HepG2 (cell line): ENCODE measurements around the gene ATP1A2. TPM values are rescaled to one million over a fixed set of nuclear protein-coding genes. Genes with fewer than 3 reads are reported as not detected.

ENCODE experiments used
- CREM ChIP-seq, 2 experiments: sonication (generic) in 1 of 2; formaldehyde crosslinking in 1 of 2; IDR thresholded peaks; 2 replicates each; pipeline versions ENCODE4 v1.4.0 to v1.6.1; 2016 to 2020; ENCODE audit warnings: antibody characterized with exemption in 1 of 2, mild to moderate bottlenecking in 1 of 2, missing genetic modification reagents in 1 of 2
- DMAP1 ChIP-seq: IDR thresholded peaks from 2 replicates; pipeline ENCODE4 v1.6.1; 2016
- FOXA3 ChIP-seq: IDR thresholded peaks from 2 replicates; pipeline ENCODE4 v1.6.1; 2016; ENCODE audit warnings: missing genetic modification reagents, missing compliant biosample characterization
- HMGXB4 ChIP-seq, 2 experiments: sonication (generic) in 1 of 2; formaldehyde crosslinking in 1 of 2; IDR thresholded peaks; 2 replicates each; pipeline versions ENCODE4 v1.4.0 to v1.6.1; 2018 to 2020; ENCODE audit warnings: missing genetic modification reagents in 2 of 2, borderline replicate concordance in 1 of 2, low read depth in 1 of 2, mild to moderate bottlenecking in 1 of 2, missing biosample characterization in 1 of 2
- HNF4A ChIP-seq: sonication (generic); formaldehyde crosslinking; IDR thresholded peaks from 2 replicates; pipeline ENCODE4 v1.4.0; 2020; ENCODE audit warnings: missing genetic modification reagents
- ISX ChIP-seq: sonication (generic); formaldehyde crosslinking; conservative IDR thresholded peaks from 2 replicates; pipeline ENCODE4 v1.5.0; 2020; ENCODE audit warnings: missing genetic modification reagents
- MTA1 ChIP-seq: sonication (generic); formaldehyde crosslinking; IDR thresholded peaks from 2 replicates; pipeline ENCODE4 v1.4.0; 2020; ENCODE audit warnings: missing genetic modification reagents, mild to moderate bottlenecking, borderline replicate concordance
- PCBP2 ChIP-seq: fragments of 200-400 bp; formaldehyde crosslinking; optimal IDR thresholded peaks from 2 replicates; pipeline ENCODE3; 2018; ENCODE audit warnings: low read length, low read depth; ENCODE audit not compliant: poor library complexity, severe bottlenecking
- RELA ChIP-seq: sonication (generic); formaldehyde crosslinking; IDR thresholded peaks from 2 replicates; pipeline ENCODE4 v1.4.0; 2020; ENCODE audit warnings: missing genetic modification reagents
- SOX6 ChIP-seq, 2 experiments: fragments of 450-650 bp in 1 of 2; sonication (generic) in 1 of 2; formaldehyde crosslinking in 1 of 2; IDR thresholded peaks; 2 replicates each; pipeline versions ENCODE4 v1.4.0 to v1.6.1; 2017 to 2020; ENCODE audit warnings: antibody characterized with exemption in 1 of 2, mild to moderate bottlenecking in 1 of 2, missing genetic modification reagents in 1 of 2
- USF2 ChIP-seq, 2 experiments: sonication (generic) in 1 of 2; formaldehyde crosslinking in 1 of 2; IDR thresholded peaks; 2 replicates each; pipeline versions ENCODE4 v1.5.1 to v1.6.1; 2011 to 2020; ENCODE audit warnings: borderline replicate concordance in 1 of 2, low read depth in 1 of 2, low read length in 1 of 2, mild to moderate bottlenecking in 1 of 2, missing genetic modification reagents in 1 of 2, moderate library complexity in 1 of 2
- YEATS2 ChIP-seq: sonication (generic); formaldehyde crosslinking; IDR thresholded peaks from 2 replicates; pipeline ENCODE4 v1.4.0; 2020; ENCODE audit warnings: missing genetic modification reagents, borderline replicate concordance
- ZMYM4 ChIP-seq: sonication (generic); formaldehyde crosslinking; IDR thresholded peaks from 2 replicates; pipeline ENCODE4 v1.8.1; 2023; ENCODE audit warnings: mild to moderate bottlenecking, missing genetic modification reagents
- ZNF260 ChIP-seq: sonication (generic); formaldehyde crosslinking; IDR thresholded peaks from 2 replicates; pipeline ENCODE4 v1.4.0; 2020; ENCODE audit warnings: missing genetic modification reagents, low read depth, mild to moderate bottlenecking, borderline replicate concordance
- polyA plus RNA-seq, 8 experiments: library from polyadenylated mRNA; depleted of rRNA in 3 of 8; stranded (reverse) in 7 of 8; unstranded in 1 of 8; fragments of >200 nt; fragmentation: Illumina TruSeq in 4 of 8; extraction: Trizol in 4 of 8; gene quantifications; 2 replicates each; pipeline versions ENCODE4 v1.2.1 to v1.2.3, GENCODE V29; 2011 to 2016; ENCODE audit warnings: low read depth in 4 of 8, missing spikeins in 1 of 8, mixed read lengths in 1 of 8; ENCODE audit not compliant: insufficient read depth in 1 of 8
- total RNA-seq, 5 experiments: library from RNA; depleted of rRNA; stranded (reverse); fragments of >200 nt; fragmentation: Illumina TruSeq; extraction: Trizol; gene quantifications; 2 replicates each; pipeline ENCODE4 v1.2.3, GENCODE V29; 2016; ENCODE audit warnings: low read depth in 1 of 5
- TF ChIP-seq, protein P1 (sequence below): sonication (generic); formaldehyde crosslinking; IDR thresholded peaks from 2 replicates; pipeline ENCODE4 v1.4.0; 2020; ENCODE audit warnings: missing genetic modification reagents, borderline replicate concordance
- TF ChIP-seq, protein P2 (sequence below): IDR thresholded peaks from 2 replicates; pipeline ENCODE4 v1.6.1; 2016; ENCODE audit warnings: missing biosample characterization, missing genetic modification reagents, low read depth
- TF ChIP-seq, protein P3 (sequence below): sonication (generic); formaldehyde crosslinking; IDR thresholded peaks from 2 replicates; pipeline ENCODE4 v1.8.1; 2023; ENCODE audit warnings: mild to moderate bottlenecking, missing genetic modification reagents, borderline replicate concordance
- TF ChIP-seq, protein P4 (sequence below): sonication (generic); formaldehyde crosslinking; IDR thresholded peaks from 2 replicates; pipeline ENCODE4 v1.4.0; 2020; ENCODE audit warnings: missing genetic modification reagents

ATP1A2 gene
- total and polyA plus RNA-seq, 2 of the 13 experiments (the other 11 are each of a cell fraction or from before 2014, with no cell fraction given): 0.16 TPM; not detected in 1

- TF ChIP-seq, protein P1, sequence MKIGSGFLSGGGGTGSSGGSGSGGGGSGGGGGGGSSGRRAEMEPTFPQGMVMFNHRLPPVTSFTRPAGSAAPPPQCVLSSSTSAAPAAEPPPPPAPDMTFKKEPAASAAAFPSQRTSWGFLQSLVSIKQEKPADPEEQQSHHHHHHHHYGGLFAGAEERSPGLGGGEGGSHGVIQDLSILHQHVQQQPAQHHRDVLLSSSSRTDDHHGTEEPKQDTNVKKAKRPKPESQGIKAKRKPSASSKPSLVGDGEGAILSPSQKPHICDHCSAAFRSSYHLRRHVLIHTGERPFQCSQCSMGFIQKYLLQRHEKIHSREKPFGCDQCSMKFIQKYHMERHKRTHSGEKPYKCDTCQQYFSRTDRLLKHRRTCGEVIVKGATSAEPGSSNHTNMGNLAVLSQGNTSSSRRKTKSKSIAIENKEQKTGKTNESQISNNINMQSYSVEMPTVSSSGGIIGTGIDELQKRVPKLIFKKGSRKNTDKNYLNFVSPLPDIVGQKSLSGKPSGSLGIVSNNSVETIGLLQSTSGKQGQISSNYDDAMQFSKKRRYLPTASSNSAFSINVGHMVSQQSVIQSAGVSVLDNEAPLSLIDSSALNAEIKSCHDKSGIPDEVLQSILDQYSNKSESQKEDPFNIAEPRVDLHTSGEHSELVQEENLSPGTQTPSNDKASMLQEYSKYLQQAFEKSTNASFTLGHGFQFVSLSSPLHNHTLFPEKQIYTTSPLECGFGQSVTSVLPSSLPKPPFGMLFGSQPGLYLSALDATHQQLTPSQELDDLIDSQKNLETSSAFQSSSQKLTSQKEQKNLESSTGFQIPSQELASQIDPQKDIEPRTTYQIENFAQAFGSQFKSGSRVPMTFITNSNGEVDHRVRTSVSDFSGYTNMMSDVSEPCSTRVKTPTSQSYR (CRISPR knock-in tag): peak; percentile 92
- TF ChIP-seq, protein P2, sequence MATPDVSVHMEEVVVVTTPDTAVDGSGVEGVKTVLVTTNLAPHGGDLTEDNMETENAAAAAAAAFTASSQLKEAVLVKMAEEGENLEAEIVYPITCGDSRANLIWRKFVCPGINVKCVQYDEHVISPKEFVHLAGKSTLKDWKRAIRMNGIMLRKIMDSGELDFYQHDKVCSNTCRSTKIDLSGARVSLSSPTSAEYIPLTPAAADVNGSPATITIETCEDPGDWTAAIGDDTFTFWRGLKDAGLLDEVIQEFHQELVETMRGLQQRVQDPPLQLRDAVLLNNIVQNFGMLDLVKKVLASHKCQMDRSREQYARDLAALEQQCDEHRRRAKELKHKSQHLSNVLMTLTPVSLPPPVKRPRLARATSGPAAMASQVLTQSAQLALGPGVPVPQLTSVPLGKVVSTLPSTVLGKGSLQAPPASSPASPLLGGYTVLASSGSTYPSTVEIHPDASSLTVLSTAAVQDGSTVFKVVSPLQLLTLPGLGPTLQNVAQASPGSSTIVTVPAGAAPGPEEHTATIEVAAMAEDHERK (CRISPR knock-in tag): no peak
- TF ChIP-seq YEATS2 (CRISPR knock-in tag): peak; percentile 31; the same call in 1 of the 2 replicates
- TF ChIP-seq FOXA3: peak; percentile 36; the same call in 1 of the 2 replicates
- peak; percentile 72 for TF ChIP-seq DMAP1 (CRISPR knock-in tag)
- TF ChIP-seq, protein P3, sequence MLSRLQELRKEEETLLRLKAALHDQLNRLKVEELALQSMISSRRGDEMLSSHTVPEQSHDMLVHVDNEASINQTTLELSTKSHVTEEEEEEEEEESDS (CRISPR knock-in tag): no peak
- TF ChIP-seq SOX6 (IDR thresholded peaks at IDR 0.05): no peak
- TF ChIP-seq SOX6 (CRISPR knock-in tag; IDR thresholded peaks at IDR 0.05): peak; percentile 42
- peak; percentile 69 for TF ChIP-seq ZMYM4 (CRISPR knock-in tag)
- TF ChIP-seq RELA (CRISPR knock-in tag): no peak
- TF ChIP-seq ISX (CRISPR knock-in tag): no peak
- TF ChIP-seq MTA1 (CRISPR knock-in tag): no peak; the same call in 1 of the 2 replicates
- peak; percentile 35 to 73; a peak in 3 of 4 replicates for TF ChIP-seq HMGXB4 (CRISPR knock-in tag; IDR thresholded peaks at IDR 0.05; ENCODE audit: borderline replicate concordance in 1 of 2, low read depth in 1 of 2)
- TF ChIP-seq CREM (IDR thresholded peaks at IDR 0.05): peak; percentile 20; the same call in 1 of the 2 replicates
- no peak for TF ChIP-seq CREM (CRISPR knock-in tag; IDR thresholded peaks at IDR 0.05)
- no peak for TF ChIP-seq ZNF260
- no peak for TF ChIP-seq USF2 (IDR thresholded peaks at IDR 0.05; ENCODE audit: low read depth, low read length)
- TF ChIP-seq USF2 (CRISPR knock-in tag; IDR thresholded peaks at IDR 0.05; ENCODE audit: borderline replicate concordance): no peak; the same call in 1 of the 2 replicates
- TF ChIP-seq, protein P4, sequence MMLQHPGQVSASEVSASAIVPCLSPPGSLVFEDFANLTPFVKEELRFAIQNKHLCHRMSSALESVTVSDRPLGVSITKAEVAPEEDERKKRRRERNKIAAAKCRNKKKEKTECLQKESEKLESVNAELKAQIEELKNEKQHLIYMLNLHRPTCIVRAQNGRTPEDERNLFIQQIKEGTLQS: no peak
- TF ChIP-seq PCBP2: no peak
- TF ChIP-seq HNF4A (CRISPR knock-in tag): no peak
Measured at GRCh38 chr1:160101037-160101716, 14.4 kb upstream of the ATP1A2 start (continued).
